ENCODE results near the gene NHEJ1. TPM values are rescaled to one million over a fixed set of nuclear protein-coding genes. Genes with fewer than 3 reads are reported as not detected.

NHEJ1 gene
- total and polyA plus RNA-seq, 2 of the 13 experiments (the other 11 are each of a cell fraction or from before 2014, with no cell fraction given): 30.0 to 30.7 TPM

GRCh38 chr2:219175928-219176817 lies 15.6 kb upstream of the NHEJ1 start (continued):
- no peak; the same call in 1 of the 2 replicates for TF ChIP-seq ZNF660 (CRISPR knock-in tag; IDR thresholded peaks at IDR 0.05; ENCODE audit: borderline replicate concordance, low read depth)
- TF ChIP-seq SIX4 (CRISPR knock-in tag; IDR thresholded peaks at IDR 0.05): no peak
- 0 out of 2 replicates have a peak, but pooled peaks have one; percentile 6 for TF ChIP-seq MEF2D (CRISPR knock-in tag; IDR thresholded peaks at IDR 0.05)
- no peak for TF ChIP-seq CCDC6 (CRISPR knock-in tag; IDR thresholded peaks at IDR 0.05)
- no peak for TF ChIP-seq SMAD1 (CRISPR knock-in tag; IDR thresholded peaks at IDR 0.05; ENCODE audit: borderline replicate concordance, low read depth)
- TF ChIP-seq RARA (CRISPR knock-in tag; IDR thresholded peaks at IDR 0.05): 0 out of 2 replicates have a peak, but pooled peaks have one; percentile 2
- TF ChIP-seq ARID2 (CRISPR knock-in tag; IDR thresholded peaks at IDR 0.05; ENCODE audit: borderline replicate concordance): peak; percentile 80; the same call in 1 of the 2 replicates
- peak; percentile 21 for TF ChIP-seq ZEB1 (IDR thresholded peaks at IDR 0.05; ENCODE audit: insufficient replicate concordance, low read depth)
- TF ChIP-seq, protein P1, sequence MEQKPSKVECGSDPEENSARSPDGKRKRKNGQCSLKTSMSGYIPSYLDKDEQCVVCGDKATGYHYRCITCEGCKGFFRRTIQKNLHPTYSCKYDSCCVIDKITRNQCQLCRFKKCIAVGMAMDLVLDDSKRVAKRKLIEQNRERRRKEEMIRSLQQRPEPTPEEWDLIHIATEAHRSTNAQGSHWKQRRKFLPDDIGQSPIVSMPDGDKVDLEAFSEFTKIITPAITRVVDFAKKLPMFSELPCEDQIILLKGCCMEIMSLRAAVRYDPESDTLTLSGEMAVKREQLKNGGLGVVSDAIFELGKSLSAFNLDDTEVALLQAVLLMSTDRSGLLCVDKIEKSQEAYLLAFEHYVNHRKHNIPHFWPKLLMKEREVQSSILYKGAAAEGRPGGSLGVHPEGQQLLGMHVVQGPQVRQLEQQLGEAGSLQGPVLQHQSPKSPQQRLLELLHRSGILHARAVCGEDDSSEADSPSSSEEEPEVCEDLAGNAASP (CRISPR knock-in tag; IDR thresholded peaks at IDR 0.05; ENCODE audit: borderline replicate concordance): no peak
- TF ChIP-seq DNMT1 (CRISPR knock-in tag; IDR thresholded peaks at IDR 0.05): no peak
- TF ChIP-seq ZNF572 (CRISPR knock-in tag; IDR thresholded peaks at IDR 0.05): peak; percentile 95
- TF ChIP-seq PTBP1 (IDR thresholded peaks at IDR 0.05; ENCODE audit: low read depth, low read length, poor library complexity, severe bottlenecking): peak; percentile 73
- no peak for TF ChIP-seq ZNF615 (CRISPR knock-in tag; IDR thresholded peaks at IDR 0.05; ENCODE audit: borderline replicate concordance)
- TF ChIP-seq ZFP41 (CRISPR knock-in tag; IDR thresholded peaks at IDR 0.05; ENCODE audit: borderline replicate concordance): no peak
- TF ChIP-seq CEBPZ (IDR thresholded peaks at IDR 0.05; ENCODE audit: low read length): no peak
- no peak; the same call in 1 of the 2 replicates for TF ChIP-seq JUN (CRISPR knock-in tag; IDR thresholded peaks at IDR 0.05)
- no peak for TF ChIP-seq POGK (CRISPR knock-in tag; conservative IDR thresholded peaks at IDR 0.05)
- TF ChIP-seq ARHGAP35 (CRISPR knock-in tag; IDR thresholded peaks at IDR 0.05; ENCODE audit: borderline replicate concordance): no peak
- TF ChIP-seq MYNN (CRISPR knock-in tag; IDR thresholded peaks at IDR 0.05; ENCODE audit: low read depth): 0 out of 2 replicates have a peak, but pooled peaks have one; percentile 7
- no peak for TF ChIP-seq TGIF2 (CRISPR knock-in tag; IDR thresholded peaks at IDR 0.05)
- no peak for TF ChIP-seq NCOR1 (IDR thresholded peaks at IDR 0.05; ENCODE audit: borderline replicate concordance, low read length)
- TF ChIP-seq ZNF292 (CRISPR knock-in tag; IDR thresholded peaks at IDR 0.05; ENCODE audit: borderline replicate concordance, low read depth): peak; percentile 51; the same call in 1 of the 2 replicates
- no peak for TF ChIP-seq SP4 (CRISPR knock-in tag; IDR thresholded peaks at IDR 0.05)

All from HepG2 (cell line).